ENCODE data around the gene C6orf120.

Gene C6orf120

GRCh38 chr6:169701954-169702839, at the start of gene C6orf120, which contains the start of gene WDR27:
TSS of gene C6orf120 (plus strand) at chr6:169702126. CDS start at chr6:169702460, 334 bp downstream.
TSS of gene WDR27 (minus strand) at chr6:169702029. CDS start at chr6:169689005, 13,024 bp downstream.
- DNase-seq (ENCODE audit: extremely low read depth, low read depth), result peak; percentile 87
- no peak for TF ChIP-seq CTCF (IDR thresholded peaks at IDR 0.05; ENCODE audit: low read depth, low read length)

- TF ChIP-seq CTCF (IDR thresholded peaks at IDR 0.05; ENCODE audit: low read depth, low read length), result no peak
- no peak for DNase-seq (ENCODE audit: extremely low read depth, low read depth)
Measured at GRCh38 chr6:169652896-169653295, 49.0 kb upstream of the C6orf120 start.

GRCh38 chr6:169653691-169654090, 48.2 kb upstream of the C6orf120 start:
- DNase-seq (ENCODE audit: extremely low read depth, low read depth), result no peak
- no peak for TF ChIP-seq CTCF (IDR thresholded peaks at IDR 0.05; ENCODE audit: low read depth, low read length)

GRCh38 chr6:169654598-169655391, 47.1 kb upstream of the C6orf120 start:
- DNase-seq (ENCODE audit: extremely low read depth, low read depth), result peak; percentile 29
- peak; percentile 42 for TF ChIP-seq CTCF (IDR thresholded peaks at IDR 0.05; ENCODE audit: low read depth, low read length)

GRCh38 chr6:169656546-169657283, 45.2 kb upstream of the C6orf120 start:
- no peak for TF ChIP-seq CTCF (IDR thresholded peaks at IDR 0.05; ENCODE audit: low read depth, low read length)
- no peak for DNase-seq (ENCODE audit: extremely low read depth, low read depth)

DNA sequence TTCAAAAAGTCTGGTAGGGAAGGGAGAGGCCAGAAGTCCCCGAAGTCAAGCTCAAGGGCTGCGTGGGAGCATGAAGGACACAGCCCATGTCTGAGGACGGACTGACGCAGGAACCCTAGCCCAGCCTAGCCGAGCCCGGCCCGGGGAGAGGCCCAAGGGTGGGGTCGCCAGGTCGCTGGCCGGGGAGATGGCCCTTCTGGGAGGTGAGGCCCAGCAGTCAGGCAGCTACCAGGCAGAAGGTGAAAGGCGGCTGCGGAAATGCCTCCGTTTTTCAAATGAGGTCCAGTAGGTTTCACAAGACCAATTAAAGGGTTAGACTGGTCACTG, 44.7 kb upstream of the C6orf120 start:
- no peak for TF ChIP-seq CTCF (IDR thresholded peaks at IDR 0.05; ENCODE audit: low read depth, low read length)
- DNase-seq (ENCODE audit: extremely low read depth, low read depth), result no peak
